Measurements from ENCODE around the gene PITPNM1.

GRCh38 chr11:67466367-67466766 is 38.8 kb downstream of the PITPNM1 start:
- TF ChIP-seq EZH2 (conservative IDR thresholded peaks at IDR 0.05; ENCODE audit: low read depth, low read length) (no peak), ZSCAN12 (CRISPR knock-in tag; IDR thresholded peaks at IDR 0.05) (no peak), ZNF510 (CRISPR knock-in tag; IDR thresholded peaks at IDR 0.05; ENCODE audit: low read depth) (no peak), ZNF274 (CRISPR knock-in tag; IDR thresholded peaks at IDR 0.05) (no peak), ZBTB8A (CRISPR knock-in tag; IDR thresholded peaks at IDR 0.05; ENCODE audit: borderline replicate concordance, low read depth) (no peak), GABPA (IDR thresholded peaks at IDR 0.05; ENCODE audit: low read depth, low read length) (no peak), GABPA (CRISPR knock-in tag; IDR thresholded peaks at IDR 0.05; ENCODE audit: low read depth) (no peak), BRD4 (CRISPR knock-in tag; IDR thresholded peaks at IDR 0.05) (no peak), POLR2A (IDR thresholded peaks at IDR 0.05; ENCODE audit: insufficient read depth in 1 of 2, low read depth in 2 of 2, low read length in 2 of 2) (no peak), AGO2 (optimal IDR thresholded peaks at IDR 0.05; ENCODE audit: low read depth, low read length) (no peak), HCFC1 (IDR thresholded peaks at IDR 0.05; ENCODE audit: low read depth, low read length) (no peak), CTCF (CRISPR knock-in tag; IDR thresholded peaks at IDR 0.05) (no peak), ATF3 (CRISPR knock-in tag; IDR thresholded peaks at IDR 0.05) (no peak), ZNF263 (CRISPR knock-in tag; IDR thresholded peaks at IDR 0.05) (no peak), ATF5 (CRISPR knock-in tag; IDR thresholded peaks at IDR 0.05; ENCODE audit: low read depth) (no peak)

Data from HepG2 (cell line).